SJCRH30 (cell line): ENCODE data around the gene SDR9C7. TPM values are rescaled to one million over a fixed set of nuclear protein-coding genes. Genes with fewer than 3 reads are reported as not detected.
"Not testable (repeated sequence)": the region's sequence is repeated elsewhere in the genome, so short reads cannot be mapped to it uniquely, and the experiment has no call there.

Source experiments
- DNase-seq, 2 experiments: peaks; one replicate each; pipeline ENCODE4 v3.0.0-alpha.2; 2015 to 2020
- H3K27ac ChIP-seq: fragments of 250-450 bp; sonication (Bioruptor Pico); 2 replicates; pipeline ENCODE4 v1.5.1; 2020; ENCODE audit warnings: mild to moderate bottlenecking, moderate library complexity
- H3K27me3 ChIP-seq: fragments of 250-450 bp; sonication (Bioruptor Pico); 2 replicates; pipeline ENCODE4 v1.5.1; 2020; ENCODE audit warnings: mild to moderate bottlenecking, moderate library complexity
- H3K36me3 ChIP-seq: fragments of 250-450 bp; sonication (Bioruptor Pico); 2 replicates; pipeline ENCODE4 v1.5.1; 2020; ENCODE audit warnings: mild to moderate bottlenecking, moderate library complexity
- H3K4me1 ChIP-seq: fragments of 250-450 bp; sonication (Bioruptor Pico); 2 replicates; pipeline ENCODE4 v1.5.1; 2020; ENCODE audit warnings: mild to moderate bottlenecking, moderate library complexity
- H3K4me3 ChIP-seq: fragments of 250-450 bp; sonication (Bioruptor Pico); 2 replicates; pipeline ENCODE4 v1.5.1; 2020; ENCODE audit warnings: mild to moderate bottlenecking, moderate library complexity
- H3K9me3 ChIP-seq: fragments of 250-450 bp; sonication (Bioruptor Pico); replicated peaks from 2 replicates; pipeline ENCODE4 v1.5.1; 2020; ENCODE audit warnings: mild to moderate bottlenecking, moderate library complexity
- total RNA-seq: library from RNA; depleted of rRNA; stranded (reverse); fragments of >200 nt; shearing (Covaris generic); gene quantifications from 2 replicates; pipeline ENCODE4 v1.2.3, GENCODE V29; 2014; rRNA removed

The SDR9C7 gene
- not detected in 2 replicates for total RNA-seq

DNA sequence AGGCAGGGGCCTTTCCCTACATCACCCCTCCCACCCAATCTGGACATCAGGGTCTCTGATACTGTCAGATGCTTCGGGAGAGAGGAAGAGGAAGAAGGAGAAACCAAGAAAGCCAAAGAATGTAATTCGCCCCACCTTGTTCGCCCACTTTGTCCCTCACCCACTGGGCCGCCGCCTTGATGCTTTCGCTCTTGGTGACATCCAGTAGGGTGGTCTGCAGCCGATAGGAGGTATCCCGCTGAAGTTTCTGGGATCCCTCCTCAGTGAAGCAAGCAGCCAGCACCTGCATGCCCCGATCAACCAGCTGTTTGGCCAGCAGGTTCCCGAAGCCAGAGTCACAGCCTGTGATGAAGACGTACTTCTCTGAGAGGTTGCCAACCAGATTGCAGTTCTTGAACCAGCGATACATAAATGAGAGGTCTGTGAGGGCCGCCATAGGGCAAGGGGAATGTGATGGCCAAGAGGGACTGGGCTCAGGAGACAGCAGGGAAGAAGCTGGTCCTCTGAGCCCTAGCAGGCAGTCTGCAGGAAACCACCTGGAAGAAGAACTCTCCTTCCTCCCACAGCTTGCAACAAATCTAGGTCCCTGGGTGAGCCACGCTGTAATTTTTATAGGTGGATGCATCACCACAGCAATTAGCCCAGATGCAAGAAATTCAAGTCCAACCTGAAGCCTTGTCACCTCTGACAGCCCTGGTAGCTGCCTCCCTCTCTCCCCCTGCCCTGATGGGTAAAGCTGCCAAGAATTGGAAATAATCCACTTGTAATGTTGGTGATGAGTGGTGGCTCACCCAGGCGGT, at the start of gene SDR9C7:
Gene SDR9C7 (minus strand): TSS at position 583 of the 800 bp plus-strand sequence. CDS start 147 bp downstream, at position 436.
- Histone ChIP-seq H3K9me3 (no peaks in the 10 kb centered on the region), H3K27ac (no peak within 1 kb of the TSS), H3K27me3 (no peaks in the 10 kb centered on the region), H3K36me3 (no peaks in the 10 kb centered on the region), H3K4me3 (no peak within 1 kb of the TSS), H3K4me1 (peaks cover 7% of the 10 kb centered on the region)
- DNase-seq = no peak

DNA sequence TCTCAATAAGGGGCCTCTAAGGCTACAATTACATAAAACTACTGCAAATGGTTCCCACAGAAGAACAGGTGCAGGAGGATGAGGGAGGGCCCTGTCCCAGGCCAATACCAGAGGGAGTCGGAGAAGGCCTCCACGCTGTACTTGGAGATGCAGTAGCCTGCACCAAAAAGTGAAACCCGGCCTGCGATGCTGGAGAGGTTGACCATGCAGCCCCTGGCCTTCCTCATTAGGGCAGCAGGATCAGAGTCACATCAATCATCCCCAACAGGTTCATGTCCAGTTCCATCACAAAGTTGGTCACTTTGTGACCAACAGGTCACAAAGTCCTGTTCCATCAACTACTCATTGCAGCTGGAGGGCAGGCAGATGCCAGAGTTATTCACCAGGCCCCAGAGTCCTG, 49.2 kb upstream of the SDR9C7 start:
- DNase-seq = peak in 1 of 2 experiments; percentile 13
- H3K4me3 ChIP-seq = no peak overlapping the region
- no peaks in the 10 kb centered on the region for H3K27me3 ChIP-seq
- H3K4me1 ChIP-seq = no peaks in the 10 kb centered on the region
- no peaks in the 10 kb centered on the region for H3K9me3 ChIP-seq
- H3K27ac ChIP-seq = no peak overlapping the region
- no peaks in the 10 kb centered on the region for H3K36me3 ChIP-seq

DNA sequence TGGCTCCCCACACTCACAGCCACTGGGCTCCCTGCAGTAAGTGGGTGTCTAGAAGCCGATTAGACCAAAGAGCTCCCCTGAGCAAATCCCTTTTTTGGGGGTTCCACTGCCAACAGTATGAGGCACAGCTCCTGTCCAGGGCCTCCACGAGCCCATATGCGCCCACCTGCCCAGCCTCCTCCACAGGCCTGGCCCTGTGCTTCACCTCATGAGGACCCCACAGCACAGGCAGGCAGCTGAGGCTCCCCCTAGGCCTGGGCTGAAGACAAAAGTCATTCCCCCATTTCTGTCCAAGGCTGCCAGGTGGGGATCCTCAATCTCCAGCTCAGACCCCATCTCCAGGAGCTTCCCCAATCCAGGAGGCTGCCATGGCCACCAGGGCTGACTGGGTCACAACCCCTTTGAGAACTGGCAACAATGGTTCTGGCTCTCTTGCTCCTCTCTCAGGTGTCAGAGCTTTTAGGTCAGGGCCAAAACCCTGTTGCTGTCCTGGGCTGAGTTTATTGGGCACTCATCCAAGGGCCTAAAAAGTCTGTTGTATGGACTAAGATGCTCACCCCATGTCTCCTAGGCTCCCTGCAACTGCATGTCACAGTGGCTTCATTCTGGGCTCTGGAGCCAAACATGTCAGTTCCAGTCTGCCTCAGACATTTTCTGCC, 48.5 kb upstream of the SDR9C7 start:
- not testable (repeated sequence) for H3K36me3 ChIP-seq, H3K4me1 ChIP-seq, H3K4me3 ChIP-seq, H3K9me3 ChIP-seq, DNase-seq, H3K27ac ChIP-seq, H3K27me3 ChIP-seq

DNA sequence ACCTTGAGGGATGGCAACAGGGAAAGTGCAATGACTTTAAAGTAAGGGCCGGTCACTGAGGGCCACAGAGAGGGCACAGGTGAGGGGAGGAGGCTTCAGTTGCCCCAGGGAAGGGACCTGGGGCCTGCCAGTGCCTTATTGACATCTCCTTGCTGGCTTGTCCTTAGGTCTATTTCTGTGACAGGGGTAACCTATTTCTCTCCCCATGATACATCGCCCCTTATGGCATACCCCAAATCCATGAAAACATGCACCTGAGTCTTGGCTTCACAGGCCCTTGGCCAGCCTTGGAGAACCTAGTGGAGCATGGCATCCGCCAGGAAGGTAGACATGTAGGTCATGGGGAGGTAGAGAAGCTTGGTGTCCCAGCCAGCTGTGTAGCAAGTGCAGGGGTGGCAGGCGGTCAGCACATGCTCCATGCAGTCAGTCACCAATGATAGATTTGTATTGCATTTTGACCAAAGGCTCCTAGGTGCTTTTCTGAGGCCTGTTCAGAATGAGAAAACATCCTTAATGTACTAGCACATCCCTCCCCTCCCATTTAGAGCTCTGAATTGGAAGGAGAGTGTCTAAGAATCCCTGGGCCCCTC, 46.8 kb upstream of the SDR9C7 start:
- DNase-seq = no peak
- Histone ChIP-seq H3K27me3 (no peaks in the 10 kb centered on the region; the same call in 1 of the 2 replicates), H3K36me3 (no peaks in the 10 kb centered on the region), H3K27ac (no peak overlapping the region), H3K4me3 (no peak overlapping the region), H3K9me3 (no peaks in the 10 kb centered on the region), H3K4me1 (no peaks in the 10 kb centered on the region)

DNA sequence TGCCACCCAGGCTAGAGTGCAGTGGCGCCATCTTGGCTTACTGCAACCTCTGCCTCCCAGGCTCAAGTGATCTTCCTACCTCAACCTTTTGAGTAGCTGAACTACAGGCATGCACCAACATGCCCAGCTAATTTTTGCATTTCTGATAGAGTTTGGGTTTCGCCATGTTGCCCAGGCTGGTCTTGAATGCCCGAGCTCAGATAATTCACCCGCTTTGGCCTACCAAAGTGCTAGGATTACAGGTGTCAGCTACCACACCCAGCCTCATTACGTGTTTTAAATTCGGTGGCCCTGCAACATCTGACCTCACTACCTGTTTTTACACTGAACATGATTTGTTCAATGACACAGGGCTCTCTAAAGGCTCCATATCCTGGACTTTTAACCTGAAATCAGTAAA, 46.1 kb upstream of the SDR9C7 start:
- DNase-seq = no peak
- no peaks in the 10 kb centered on the region for H3K4me1 ChIP-seq
- no peaks in the 10 kb centered on the region; the same call in 1 of the 2 replicates for H3K27me3 ChIP-seq
- no peaks in the 10 kb centered on the region for H3K36me3 ChIP-seq
- no peak overlapping the region for H3K4me3 ChIP-seq
- H3K27ac ChIP-seq = no peak overlapping the region
- H3K9me3 ChIP-seq = no peaks in the 10 kb centered on the region

DNA sequence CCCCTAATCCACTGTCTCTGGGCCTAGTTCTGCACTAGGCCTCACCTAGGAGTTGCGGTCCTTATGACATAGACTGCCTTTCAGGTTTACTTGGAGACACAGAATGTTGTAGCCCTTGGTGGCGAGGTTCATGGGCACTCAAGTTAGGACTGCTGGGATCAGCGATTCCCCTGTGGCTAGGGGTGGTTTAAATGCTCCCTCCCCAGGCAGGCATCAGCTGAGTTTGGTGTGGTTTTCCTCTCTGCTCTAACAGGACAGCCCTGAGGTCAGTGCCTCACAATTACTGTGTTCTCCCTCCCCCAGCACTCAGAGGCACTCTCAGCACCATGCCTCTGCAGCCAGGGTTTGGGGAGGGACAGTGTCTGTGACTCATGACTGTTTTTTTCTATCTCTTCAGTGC, 45.4 kb upstream of the SDR9C7 start:
- no peak overlapping the region for H3K4me3 ChIP-seq
- H3K27ac ChIP-seq = no peak overlapping the region
- no peak for DNase-seq
- H3K4me1 ChIP-seq = no peaks in the 10 kb centered on the region
- H3K9me3 ChIP-seq = no peaks in the 10 kb centered on the region
- no peaks in the 10 kb centered on the region; the same call in 1 of the 2 replicates for H3K27me3 ChIP-seq
- H3K36me3 ChIP-seq = no peaks in the 10 kb centered on the region

DNA sequence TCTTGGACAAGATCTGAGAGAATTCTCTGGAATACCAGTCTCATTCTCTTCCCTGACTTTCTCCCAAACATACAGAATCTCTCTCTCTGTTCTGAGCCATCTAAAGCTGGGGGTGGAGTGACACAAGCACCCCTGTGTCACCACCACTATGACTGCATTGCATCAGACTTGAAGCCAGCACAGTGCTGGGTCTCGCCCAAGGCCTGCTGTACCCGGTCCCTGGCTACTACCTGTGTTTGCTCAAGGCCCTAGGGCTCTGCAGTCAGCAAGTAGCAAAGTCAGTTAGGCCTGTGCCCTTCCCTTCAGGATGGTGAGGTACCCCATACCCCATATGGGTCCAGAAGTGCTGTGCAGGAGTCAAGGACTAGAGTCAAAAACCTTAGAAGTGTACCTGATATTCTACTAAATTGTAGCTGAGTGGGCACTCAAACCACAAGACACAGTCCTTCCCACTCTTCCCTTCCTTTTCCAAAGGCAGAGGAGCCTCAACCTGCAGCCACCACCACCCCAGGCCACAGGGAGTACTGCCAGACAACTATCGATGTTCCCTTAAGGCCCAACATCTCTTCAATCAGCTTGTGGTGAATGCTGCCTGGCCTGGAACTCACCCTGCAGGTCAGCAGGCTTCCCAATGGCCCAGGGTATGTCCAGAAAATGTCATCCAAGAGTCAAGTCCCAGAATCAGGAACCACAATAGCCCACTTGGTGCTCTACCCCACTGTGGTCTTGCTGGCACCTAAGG, 44.4 kb upstream of the SDR9C7 start:
- no peaks in the 10 kb centered on the region; the same call in 1 of the 2 replicates for H3K27me3 ChIP-seq
- H3K27ac ChIP-seq = no peak overlapping the region
- no peak for DNase-seq
- H3K36me3 ChIP-seq = no peaks in the 10 kb centered on the region
- H3K4me3 ChIP-seq = no peak overlapping the region
- H3K9me3 ChIP-seq = no peaks in the 10 kb centered on the region
- no peaks in the 10 kb centered on the region for H3K4me1 ChIP-seq

DNA sequence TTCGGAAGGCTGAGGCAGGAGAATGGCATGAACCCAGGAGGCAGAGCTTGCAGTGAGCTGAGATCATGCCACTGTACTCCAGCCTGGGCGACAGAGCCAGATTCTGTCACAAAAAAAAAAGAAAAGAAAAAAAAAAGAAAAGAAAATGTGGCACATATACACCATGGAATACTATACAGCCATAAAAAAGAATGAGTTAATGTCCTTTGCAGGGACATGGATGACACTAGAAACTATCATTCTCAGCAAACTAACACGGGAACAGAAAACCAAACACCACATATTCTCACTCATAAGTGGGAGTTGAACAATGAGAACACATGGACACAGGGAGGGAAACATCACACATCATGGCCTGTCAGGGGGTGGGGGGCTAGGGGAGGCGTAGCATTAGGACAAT, 43.2 kb upstream of the SDR9C7 start:
- not testable (repeated sequence) for H3K27ac ChIP-seq, H3K36me3 ChIP-seq, H3K4me3 ChIP-seq, H3K4me1 ChIP-seq, H3K9me3 ChIP-seq, DNase-seq, H3K27me3 ChIP-seq

DNA sequence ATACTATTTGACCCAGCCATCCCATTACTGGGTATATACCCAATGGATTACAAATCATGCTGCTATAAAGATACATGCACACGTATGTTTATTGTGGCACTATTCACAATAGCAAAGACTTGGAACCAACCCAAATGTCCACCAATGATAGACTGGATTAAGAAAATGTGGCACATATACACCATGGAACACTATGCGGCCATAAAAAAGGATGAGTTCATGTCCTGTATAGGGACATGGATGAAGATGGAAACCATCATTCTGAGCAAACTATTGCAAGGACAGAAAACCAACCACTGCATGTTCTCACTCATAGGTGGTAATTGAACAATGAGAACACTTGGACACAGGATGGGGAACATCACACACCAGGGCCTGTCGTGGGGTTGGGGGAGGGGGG, 40.0 kb upstream of the SDR9C7 start:
- not testable (repeated sequence) for H3K36me3 ChIP-seq, DNase-seq, H3K9me3 ChIP-seq, H3K27ac ChIP-seq, H3K4me3 ChIP-seq, H3K27me3 ChIP-seq, H3K4me1 ChIP-seq

DNA sequence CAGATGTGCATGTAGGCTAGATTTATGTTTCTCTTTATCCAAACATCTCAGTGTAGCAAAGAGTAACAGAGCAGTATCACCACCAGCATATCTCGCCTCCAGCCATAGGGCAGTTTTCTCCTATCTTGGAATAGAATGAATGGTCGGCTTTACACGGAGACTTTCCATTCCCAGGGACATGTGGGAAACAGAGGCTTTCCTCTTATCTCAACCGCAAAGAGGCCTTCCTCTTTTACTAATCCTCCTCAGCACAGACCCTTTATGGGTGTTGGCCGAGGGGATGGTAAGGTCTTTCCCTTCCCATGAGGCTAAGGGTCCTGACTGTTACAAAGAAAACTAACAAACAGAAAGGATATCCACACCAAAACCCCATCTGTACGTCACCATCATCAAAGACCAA, 34.7 kb upstream of the SDR9C7 start:
- not testable (repeated sequence) for H3K9me3 ChIP-seq, H3K4me3 ChIP-seq, DNase-seq, H3K27ac ChIP-seq, H3K36me3 ChIP-seq, H3K4me1 ChIP-seq, H3K27me3 ChIP-seq

DNA sequence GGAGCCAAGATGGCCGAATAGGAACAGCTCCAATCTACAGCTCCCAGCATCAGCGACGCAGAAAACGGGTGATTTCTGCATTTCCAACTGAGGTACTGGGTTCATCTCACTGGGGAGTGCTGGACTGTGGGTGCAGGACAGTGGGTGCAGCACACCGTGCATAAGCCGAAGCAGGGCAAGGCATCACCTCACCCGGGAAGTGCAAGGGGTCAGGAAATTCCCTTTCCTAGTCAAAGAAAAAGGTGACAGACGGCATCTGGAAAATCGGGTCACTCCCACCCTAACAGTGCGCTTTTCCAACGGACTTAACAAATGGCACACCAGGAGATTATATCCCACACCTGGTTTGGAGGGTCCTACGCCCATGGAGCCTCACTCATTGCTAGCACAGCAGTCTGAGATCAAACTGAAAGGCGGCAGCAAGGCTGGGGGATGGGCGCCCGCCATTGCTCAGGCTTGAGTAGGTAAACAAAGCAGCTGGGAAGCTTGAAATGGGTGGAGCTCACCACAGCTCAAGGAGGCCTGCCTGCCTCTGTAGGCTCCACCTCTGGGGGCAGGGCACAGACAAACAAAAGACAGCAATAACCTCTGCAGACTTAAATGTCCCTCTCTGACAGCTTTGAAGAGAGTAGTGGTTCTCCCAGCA, 31.9 kb upstream of the SDR9C7 start:
- not testable (repeated sequence) for H3K27me3 ChIP-seq, H3K9me3 ChIP-seq, H3K36me3 ChIP-seq, H3K4me1 ChIP-seq, H3K4me3 ChIP-seq, DNase-seq, H3K27ac ChIP-seq

DNA sequence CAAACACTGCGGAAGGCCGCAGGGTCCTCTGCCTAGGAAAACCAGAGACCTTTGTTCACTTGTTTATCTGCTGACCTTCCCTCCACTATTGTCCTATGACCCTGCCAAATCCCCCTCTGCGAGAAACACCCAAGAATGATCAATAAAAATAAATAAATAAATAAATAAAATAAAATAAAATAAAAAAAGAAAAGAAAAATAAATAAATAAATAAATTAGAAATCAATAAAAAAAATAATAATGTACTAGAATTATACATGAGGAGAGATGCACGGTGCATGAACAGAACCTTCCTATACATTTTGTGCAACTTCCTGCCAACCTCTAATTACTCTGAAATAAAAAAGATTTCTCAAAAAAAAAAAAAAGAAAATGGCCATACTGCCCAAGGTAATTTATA, 30.9 kb upstream of the SDR9C7 start:
- not testable (repeated sequence) for H3K27ac ChIP-seq, H3K36me3 ChIP-seq, H3K4me3 ChIP-seq, H3K9me3 ChIP-seq, H3K27me3 ChIP-seq, DNase-seq, H3K4me1 ChIP-seq

DNA sequence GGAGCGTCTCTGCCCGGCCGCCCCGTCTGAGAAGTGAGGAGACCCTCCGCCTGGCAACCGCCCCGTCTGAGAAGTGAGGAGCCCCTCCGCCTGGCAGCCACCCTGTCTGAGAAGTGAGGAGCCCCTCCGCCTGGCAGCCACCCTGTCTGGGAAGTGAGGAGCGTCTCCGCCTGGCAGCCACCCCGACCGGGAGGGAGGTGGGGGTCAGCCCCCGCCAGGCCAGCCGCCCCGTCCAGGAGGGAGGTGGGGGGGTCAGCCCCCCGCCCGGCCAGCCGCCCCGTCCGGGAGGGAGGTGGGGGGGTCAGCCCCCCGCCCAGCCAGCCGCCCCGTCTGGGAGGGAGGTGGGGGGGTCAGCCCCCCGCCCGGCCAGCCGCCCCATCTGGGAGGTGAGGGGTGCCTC, 29.3 kb upstream of the SDR9C7 start:
- DNase-seq, H3K4me1 ChIP-seq, H3K4me3 ChIP-seq, H3K27ac ChIP-seq, H3K36me3 ChIP-seq, H3K9me3 ChIP-seq, H3K27me3 ChIP-seq: not testable (repeated sequence)

DNA sequence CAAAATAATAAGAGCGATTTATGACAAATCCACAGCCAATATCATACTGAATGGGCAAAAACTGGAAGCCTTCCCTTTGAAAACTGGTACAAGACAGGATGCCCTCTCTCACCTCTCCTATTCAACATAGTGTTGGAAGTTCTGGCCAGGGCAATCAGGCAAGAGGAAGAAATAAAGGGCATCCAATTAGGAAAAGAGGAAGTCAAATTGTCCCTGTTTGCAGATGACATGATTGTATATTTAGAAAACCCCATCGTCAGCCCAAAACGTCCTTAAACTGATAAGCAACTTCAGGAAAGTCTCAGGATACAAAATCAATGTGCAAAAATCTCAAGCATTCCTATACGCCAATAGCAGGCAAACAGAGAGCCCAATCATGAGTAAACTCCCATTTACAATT, 28.0 kb upstream of the SDR9C7 start:
- H3K27ac ChIP-seq, H3K27me3 ChIP-seq, H3K36me3 ChIP-seq, DNase-seq, H3K9me3 ChIP-seq, H3K4me3 ChIP-seq, H3K4me1 ChIP-seq: not testable (repeated sequence)
